Embryonic facial prominence (tissue), 1 donor: ENCODE measurements around the gene LEFTY1.
"Not testable (repeated sequence)": the region's sequence is repeated elsewhere in the genome, so short reads cannot be mapped to it uniquely, and the experiment has no call there.

Experiments used
- DNase-seq: peaks from one replicate; pipeline ENCODE4 v3.0.0-alpha.2; 2016; ENCODE audit errors: extremely low spot score

Gene LEFTY1

DNA sequence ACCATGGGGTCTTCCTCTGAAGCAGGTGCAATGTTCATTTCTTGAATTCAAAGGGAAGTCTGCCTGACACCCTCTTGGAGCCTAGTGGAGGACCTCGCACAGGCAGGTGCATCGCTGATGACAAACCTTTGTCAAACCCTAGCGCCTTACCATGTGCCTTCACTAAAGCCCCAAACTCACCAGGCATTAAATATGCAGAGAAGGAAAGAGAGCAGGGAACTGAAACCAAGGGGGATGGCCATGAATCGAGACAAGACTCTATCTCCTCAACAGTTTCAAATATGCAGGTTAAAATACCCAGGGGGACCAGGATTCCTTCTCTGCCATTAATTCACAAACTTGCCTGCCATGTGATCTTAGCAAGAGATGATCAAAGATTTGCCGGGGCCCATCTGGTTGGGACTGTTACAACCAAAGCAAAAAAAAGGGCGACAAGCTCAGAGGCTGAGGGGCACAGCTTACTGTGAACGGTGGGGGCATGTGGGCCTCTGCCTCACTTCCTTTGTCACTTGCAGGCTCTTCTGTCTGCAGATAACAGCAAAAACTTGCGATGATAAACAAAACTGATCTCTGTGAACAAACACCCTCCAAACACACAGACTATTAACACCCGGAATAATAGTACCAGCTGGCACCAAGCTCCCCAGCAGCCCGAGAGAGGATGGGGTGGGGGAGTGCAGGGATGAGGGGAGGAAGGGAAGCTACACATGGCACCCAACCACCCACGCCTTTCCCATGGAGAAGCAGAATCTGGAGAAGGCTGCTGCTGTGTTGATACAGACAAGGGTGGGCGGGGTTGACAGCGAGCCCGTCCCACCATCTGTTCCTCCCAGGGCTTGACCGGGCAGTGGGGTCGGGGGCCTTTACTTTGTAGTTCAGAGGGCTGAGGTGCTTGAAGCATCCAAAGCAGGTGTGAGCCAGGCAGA lies 40.7 kb downstream of the LEFTY1 start:
- DNase-seq, result no peak

DNA sequence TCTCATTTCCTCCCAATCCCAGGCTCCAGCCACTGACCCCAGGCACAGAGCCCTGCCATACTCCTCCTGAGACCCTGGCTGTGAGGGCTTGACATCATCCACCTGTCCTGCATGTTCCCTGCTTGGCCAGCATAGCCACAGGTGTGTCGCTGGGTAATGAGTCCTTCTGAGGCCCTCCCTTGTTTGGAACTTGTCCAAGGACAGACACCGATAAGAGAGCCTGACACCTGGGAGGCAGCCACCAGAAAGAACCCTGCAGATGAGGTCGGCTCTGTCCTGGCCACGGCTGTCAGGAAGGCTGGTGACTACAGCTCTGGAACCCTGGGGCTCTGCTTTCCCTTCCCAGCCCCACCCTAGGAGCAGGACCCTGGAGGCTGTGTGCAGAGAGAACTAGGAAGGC lies 41.3 kb downstream of the LEFTY1 start:
- no peak for DNase-seq

DNA sequence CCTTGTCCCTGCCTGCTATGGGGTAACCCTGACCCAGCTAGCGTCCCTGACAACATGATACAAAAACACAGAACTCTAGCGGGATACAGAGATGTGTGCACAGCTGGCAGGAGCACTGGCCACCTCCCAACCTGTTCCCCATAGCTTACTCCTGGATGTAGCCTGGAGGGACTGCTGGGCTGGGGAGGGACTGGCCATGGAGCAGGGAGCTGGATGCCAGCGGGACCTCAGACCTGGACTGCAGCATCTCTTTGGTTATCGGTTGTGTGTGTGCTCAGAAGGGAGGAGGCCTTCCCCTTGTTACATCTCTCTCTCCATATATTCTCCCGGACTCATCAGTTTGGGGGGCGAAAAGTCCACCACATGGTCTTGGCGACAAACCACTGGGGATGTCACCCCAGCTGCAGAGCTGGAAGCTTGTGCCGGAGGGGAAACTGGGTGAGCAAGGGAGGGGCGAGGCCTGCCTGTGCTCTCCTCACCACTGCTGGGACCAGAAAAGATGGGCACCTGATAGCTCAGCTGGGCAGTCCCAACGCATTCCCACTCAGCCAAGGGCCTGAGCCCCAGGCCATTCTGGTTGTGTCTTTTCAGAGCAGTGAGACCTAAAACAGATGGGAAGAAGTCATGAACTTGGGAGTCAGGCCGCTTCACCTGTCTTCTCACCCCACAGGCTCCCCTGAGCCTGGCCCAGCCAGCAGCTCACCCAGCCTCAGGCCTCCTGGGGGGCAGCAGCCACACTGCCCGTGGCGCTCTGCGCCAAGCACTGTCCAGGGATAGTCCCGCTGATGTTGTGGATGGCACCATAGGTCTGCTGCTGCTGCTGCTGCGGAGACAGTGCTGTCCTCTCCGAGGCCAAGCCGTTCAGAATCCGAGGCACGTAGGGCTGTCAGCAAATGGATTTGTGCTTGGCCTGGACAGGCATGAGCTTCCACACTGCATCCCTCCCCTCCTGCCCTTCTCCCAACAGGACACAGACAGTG lies 42.3 kb downstream of the LEFTY1 start:
- DNase-seq, result no peak

DNA sequence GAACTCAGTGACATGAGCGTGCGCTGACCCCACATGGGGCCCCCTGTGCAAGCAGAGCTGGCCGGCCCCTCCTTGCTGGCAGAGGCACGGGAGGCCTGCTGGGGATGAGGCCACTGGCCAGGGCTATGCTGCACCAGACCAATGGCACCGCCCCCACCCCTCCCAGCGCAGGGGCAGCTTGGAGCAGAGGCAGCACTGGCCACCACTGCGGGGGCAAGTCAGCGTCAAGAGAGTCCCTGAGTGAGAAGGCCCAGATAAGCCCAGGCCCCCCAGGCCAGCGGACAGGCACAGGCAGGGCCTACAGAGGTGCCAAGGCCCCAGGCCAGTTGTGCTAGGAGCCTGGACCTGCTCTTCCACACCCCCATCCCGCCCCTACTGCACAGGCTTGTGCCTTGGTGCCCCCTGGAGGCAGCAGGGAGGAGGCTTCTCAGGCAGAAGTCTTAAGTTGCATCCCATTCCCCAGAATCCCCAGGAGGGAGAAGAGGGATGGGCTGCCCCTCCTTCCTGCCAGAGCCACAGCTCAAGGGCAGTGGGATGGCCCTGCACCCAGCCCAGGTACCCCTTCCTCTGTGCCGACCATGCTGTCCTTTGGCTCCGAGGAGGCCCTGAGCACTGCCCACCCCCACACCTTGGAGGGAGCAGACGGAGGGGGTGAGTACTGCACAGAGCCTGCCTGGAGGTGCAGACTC lies 43.2 kb downstream of the LEFTY1 start:
- no peak for DNase-seq

DNA sequence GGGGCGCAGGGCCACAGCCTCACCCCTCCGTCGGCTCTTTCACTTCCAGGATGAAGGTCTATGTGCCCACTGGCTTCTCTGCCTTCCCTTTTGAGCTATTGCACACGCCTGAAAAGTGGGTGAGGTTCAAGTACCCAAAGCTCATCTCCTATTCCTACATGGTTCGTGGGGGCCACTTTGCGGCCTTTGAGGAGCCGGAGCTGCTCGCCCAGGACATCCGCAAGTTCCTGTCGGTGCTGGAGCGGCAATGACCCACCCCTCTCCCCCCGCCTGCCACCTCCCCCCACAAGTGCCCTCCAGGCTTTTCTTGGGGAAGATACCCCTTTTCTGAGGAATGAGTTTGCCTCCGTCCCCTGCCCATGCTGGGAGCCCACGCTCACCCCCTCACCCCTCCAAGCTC lies 43.8 kb downstream of the LEFTY1 start:
- no peak for DNase-seq

DNA sequence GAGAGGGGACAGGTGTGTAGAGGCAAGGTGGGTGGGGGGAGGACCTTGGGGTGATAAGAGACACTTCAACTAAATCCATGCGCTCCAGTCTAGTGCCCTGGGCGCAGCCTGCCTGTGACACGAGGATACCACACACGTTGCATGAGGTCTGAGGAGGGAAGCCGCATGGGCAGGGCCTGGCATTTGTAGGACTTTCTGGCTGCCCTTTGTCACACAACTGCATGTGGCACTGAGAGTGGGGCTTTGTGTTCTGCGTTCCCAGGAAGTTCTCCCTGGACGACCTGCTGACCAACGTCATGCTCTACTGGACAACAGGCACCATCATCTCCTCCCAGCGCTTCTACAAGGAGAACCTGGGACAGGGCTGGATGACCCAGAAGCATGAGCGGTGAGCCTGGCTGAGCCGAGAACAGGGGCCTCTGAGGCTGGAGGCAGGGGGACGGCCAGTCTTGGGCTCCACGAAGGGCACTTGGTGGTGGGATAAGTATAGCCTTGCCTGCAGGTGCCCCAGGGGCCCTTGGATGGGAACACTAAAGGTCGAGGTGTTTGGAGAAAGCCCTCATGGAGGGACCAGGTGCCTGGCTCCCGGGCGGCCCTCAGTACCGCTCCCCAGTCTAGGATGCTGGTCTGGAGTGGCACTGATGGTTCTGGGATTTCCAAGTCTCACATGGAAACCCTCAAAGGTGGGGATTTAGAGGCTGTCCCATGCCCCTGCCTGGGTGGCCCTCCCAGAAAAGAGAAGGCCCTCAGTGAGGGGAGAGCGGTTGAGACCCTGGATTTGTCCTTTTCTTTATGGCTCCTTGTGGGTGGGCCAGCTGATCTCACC lies 44.5 kb downstream of the LEFTY1 start:
- DNase-seq, result no peak

DNA sequence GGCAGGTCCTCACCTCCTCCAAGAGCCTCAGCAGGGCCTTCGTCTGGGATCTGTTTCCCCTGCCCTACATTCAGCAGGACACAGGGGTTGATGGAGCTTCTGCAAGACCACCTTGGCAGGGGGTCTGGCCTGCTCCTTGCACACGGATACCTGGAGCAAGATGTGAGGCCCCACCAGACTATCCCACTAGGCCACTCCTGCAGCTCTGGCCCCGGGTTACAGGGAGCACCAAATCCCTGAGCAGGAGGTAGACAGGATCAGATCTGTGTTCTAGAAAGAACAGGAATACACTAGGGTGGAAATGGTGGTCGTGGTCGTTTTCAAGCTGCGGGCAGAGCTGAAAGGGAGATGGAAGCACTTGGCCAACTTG lies 45.5 kb downstream of the LEFTY1 start:
- no peak for DNase-seq

DNA sequence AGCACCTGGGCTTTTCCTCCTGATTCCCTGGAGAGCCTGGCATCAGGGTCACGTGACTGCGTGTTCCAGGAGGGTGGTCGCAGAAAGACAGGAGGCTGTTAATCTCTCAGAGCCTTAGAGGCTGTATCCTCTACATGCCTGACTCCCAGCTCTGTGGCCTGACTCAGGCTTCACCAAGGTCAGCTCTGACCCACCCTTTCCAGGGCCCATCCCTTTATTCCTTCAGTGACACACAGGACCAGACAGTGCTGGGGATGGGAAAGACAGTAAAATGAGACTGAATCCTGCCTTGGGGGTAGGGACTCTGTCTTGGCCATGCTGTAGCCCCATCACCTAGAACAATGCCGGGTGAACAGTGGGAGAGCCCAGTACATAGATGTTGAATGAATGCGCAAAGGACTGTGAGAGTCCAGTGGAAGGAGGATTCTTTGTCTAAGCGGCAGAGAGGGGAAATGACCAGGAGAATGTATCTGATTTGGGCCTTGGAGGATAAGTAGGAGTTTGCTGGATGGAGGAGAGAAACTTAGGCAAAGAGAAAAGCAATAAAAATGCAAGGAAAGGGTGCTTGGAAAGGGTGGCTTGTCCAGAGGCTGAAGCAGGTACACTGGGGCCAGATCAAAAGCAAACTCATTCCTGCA lies 46.0 kb downstream of the LEFTY1 start:
- no peak for DNase-seq

DNA sequence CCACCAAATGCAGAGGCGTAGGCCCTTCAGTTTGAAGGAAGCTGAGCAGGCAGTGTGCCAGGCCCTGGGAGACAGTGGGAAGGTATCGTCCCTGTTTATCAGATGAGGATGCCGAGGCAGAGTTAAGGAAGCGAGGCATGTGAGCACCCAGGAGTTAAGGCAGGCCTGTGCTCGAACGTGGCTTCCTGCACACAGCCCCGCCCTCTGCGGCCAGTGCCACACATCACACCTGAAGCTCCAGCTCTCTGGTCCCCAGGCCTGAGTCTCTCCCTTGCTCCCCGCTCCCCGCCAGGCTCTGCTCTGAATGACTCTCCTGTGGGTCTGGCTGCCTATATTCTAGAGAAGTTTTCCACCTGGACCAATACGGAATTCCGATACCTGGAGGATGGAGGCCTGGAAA lies 46.9 kb downstream of the LEFTY1 start:
- DNase-seq, result no peak

DNA sequence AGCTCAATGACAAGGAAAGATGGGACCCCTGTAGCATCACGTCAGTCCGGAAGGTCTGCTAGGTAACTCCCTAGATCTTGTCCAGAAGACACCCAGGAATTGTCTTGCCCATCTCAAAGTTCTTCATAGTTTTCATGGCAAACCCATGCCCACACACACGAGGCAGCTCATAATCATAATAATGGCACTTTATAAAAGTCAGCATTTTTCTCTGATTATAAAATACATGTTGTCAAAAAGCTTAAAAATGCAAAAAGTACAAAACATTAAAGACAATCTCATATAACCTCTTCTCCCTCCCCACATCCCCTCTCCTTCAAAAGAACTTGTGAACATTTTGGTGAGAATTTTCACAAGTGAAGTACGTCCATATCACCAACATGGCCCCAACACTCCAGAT lies 48.2 kb downstream of the LEFTY1 start:
- DNase-seq, result no peak

DNA sequence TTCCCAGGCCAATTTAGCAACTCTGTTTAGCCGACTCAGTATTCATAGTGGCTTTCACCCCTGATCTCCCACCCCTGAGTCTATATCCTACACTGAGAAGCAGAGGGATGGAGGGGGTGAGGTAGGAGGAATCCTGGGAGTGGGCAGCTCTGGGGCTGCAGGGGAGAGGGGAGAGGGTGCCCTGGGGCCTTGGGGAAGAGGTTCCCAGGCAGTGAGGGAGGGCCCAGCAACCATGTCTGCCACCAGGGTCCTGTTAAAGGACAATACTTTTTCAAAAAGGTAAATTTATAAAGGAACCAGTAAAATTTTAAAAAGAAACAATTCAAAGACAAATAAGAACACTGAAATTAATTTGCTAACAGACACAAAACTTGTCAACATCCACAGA lies 48.7 kb downstream of the LEFTY1 start:
- no peak for DNase-seq

DNA sequence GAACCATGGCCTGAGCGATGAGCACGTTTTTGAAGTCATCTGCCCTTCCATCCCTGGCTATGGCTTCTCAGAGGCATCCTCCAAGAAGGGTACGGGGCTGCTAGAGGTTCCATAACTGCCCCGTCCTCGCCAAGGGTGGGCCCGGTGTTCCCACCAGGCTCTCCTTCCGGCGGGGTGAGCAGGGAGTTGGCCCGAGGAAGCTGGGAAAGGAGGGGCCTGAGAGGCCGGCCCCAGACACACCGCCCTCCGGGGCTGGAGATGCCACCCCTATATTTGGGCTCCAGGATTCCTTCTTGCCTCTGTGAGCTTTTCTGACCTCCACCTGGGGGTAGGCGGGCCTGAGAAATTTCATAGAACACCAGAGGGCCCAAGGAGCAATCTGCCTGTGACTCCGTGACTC lies 50.2 kb downstream of the LEFTY1 start:
- DNase-seq, result no peak

DNA sequence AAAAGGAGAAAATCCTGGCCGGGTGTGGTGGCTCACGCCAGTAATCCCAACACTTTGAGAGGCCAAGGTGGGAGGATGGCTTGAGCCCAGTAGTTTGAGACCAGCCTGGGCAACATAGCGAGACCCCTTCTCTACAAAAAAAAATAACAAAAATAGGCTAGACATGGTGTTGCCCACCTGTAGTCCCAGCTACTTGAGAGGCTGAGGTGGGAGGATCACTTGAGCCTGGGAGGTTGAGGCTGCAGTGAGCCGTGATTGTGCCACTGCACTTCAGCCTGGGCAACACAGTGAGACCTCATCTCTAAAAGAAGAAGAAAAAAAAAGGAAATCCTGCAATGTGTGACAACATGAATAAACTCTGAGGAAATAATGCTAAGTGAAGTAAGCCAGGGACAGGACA lies 52.6 kb downstream of the LEFTY1 start:
- DNase-seq, result not testable (repeated sequence)
